Stimulated activated naive CD4-positive, alpha-beta T cell treated with Interleukin-2 at 50 U/mL for 16 hours (primary cell): Measurements from ENCODE around the gene BTBD9.

Experiments used
- DNase-seq: peaks from one replicate; lab custom pipeline; 2025; lab: John Stamatoyannopoulos, UW

The BTBD9 gene

DNA sequence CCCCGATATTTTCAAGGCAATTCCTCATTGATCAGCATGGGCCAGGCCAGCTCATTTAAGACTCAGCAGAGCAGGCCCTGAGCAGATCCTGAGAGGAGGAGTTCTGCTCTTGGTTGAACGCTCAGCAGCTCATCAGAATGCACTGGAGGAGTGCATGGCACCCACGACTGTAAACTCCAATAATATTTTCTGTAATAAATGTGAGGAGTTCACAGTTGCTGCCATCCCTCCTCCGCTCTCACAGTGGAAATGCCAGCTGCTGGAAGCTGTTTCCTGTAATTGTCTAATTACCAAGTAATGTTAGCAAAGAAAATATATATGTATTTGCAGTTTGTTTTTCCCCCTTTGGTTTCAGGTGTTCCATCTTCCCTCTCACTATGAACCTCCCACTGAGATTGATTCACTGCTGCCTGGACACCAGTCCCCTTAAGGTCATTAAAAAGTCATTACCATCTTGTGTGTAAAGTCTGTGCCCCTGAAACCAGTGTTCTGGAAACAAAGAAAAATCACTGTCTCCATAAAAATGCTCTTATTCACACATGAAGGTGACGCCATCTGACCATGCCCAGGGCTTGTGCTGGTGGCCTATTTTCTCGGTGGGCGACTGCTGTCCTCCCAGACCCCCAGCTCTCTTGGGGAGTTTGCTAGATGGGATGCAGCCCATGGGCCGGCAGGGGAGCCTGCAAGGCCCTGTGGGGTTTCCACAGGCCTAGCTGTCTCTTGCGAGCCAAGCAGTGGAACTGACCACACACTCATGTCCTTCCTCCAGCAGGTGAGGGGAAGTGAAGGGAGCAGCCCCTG is 446.0 kb downstream of the BTBD9 start:
- no peak for DNase-seq

DNA sequence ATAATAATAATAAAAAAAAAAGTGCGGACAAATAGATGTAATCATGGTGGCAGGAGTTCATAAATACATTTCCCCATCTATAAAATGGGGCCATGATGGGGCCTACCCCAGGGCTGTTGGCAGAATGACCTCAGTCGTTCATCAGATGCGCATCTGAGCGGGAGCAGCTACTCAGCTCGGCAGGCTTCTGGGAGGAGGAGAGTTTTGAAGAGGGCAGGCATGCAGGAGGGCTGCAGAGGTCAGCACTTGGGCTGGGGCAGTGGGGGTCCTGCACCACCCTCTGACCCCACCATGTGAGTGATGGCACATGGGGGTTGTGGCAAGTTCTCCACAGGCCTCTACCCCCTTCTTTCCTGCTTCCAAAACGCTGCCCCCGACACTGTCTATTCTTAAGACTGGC is 446.7 kb downstream of the BTBD9 start:
- no peak for DNase-seq

DNA sequence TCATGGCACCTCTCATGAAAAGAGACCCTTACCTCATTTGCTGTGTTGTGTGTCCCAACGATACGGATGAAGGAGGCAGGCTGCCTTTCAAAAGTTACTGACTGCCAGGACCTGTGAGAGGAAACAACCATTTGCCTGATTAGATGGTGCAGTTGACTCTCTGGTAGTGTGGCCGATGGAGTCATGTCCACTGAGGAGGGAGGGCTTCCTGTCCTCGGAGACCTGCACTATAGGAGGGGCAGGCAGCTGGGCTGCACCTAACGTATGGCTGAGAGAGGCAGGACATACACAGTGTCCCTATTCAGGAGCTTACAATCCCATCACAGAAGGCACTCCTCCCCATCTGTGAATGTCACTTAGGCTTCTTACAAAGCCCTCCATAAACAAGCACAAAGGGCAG is 447.2 kb downstream of the BTBD9 start:
- DNase-seq, result no peak

DNA sequence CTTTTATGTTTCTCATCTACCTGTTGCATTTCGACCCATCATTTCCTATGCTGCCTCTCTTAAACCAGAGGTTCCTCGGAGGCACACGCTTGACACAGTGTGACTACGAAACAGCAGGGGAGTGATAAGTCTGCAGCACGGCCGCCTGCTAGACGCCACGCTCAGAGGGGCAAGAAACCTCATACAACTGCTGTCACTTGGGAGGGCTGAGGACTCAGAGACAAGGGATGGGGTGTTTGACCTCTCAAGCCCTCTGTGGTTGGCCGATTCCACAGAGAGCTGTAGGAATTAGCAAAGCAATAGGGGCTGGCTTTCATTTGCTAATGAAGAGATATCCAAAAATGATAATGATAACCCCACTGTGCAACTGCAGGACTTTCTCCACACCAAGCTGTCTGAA is 447.7 kb downstream of the BTBD9 start:
- DNase-seq, result no peak

DNA sequence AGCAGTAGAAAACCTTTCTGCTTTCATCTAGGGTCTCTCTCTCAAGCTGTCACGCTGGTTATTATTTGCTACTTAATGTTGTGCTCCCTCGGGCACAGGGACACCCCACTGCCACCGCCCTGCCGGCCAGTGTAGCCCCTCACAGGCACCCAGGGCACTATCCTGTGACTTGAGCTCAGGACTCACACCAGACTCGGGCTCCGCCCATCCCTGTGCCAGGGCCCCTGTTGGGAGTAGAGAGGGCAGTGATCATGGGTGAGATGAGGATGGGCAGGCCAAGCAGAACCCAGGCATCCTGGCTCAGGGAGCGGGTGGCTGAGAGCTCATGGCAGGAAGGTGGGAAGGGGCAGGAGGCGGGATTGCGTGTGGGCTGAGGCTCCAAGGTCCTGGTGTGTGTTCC is 448.3 kb downstream of the BTBD9 start:
- no peak for DNase-seq

DNA sequence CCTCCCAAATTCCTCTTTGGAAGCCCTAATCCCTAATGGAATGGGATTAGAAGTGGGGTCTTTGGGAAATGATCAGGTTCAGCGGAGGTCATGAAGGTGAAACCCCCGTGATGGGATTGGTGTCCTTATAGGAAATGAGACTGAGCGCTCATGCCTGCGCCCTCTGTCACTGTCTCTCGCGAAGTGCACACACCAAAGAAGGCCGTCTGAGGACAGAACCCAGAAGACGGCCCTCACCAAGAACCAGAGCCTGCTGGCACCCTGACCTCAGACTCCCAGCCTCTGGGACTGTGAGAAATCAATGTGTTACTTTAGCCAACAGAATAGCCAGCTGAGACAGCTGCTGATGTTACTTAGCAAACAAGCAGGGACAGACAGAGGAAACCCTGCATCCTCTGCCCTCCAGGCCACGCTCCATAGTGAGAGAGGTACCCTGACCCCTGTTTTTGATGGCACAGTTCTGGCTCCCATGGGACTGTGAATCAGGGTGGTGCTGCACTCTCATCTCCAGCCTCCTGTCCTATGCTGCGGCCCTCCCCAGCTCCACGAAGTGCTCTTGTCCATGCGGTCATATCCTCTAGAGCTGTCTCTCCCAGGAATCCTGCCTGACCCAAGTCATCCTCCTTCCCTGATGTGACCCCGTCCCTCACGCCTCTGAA is 450.9 kb downstream of the BTBD9 start:
- DNase-seq, result no peak

DNA sequence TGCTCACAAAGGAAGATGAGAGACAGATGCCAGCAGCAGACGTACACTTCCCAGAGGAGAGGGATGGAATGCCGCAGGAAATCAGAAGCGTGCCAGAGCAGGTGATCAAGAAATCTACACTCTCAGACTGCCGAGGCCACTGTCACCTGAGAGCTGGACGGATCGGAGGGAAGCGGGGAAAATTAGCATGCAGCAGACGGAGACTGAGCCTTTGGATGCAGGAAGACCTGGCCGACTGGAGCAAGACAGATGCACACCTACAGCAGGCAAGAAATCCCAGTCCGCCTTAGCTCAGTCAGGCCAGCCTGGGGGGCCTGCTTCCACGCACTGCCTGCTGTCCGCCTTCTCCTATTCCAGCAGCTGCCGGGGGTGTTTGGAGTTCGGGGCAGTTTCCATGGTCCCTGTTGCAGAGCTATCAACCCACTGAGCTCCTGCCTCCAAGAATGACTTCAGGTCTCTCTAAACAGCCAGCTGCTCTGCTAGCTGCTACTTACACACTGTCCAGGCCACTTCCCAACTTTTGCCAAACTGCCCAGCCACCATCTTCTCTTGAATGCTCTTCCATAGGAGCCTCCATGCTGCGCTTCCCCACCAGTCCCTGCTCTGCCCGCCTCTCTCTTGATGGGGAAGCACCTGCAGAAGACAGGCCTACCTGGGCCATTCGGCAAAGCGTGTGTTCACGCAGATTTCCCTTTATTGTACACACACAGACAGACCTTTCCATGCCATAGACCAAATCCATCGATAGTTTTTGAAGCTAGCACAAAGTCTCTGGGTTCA is 451.7 kb downstream of the BTBD9 start:
- DNase-seq, result no peak

DNA sequence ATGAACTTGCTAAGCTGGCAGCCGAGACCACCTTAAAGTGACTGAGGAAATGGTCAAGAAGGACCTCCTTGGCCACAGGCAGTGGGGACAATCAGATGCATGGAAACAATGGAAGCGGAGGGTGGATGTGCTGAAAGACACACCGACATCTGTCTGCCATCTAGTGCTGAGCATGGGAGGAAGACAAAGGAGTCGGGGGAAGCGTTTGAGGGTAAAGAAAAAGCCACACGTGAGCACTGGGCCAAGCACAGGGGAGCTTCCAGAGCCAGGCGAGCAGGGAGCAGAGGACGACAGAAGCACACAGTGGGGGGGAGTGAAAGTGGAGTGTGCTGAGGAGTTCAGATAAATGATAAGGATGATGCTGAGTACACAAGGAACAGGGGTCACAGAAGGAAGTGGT is 452.4 kb downstream of the BTBD9 start:
- no peak for DNase-seq

DNA sequence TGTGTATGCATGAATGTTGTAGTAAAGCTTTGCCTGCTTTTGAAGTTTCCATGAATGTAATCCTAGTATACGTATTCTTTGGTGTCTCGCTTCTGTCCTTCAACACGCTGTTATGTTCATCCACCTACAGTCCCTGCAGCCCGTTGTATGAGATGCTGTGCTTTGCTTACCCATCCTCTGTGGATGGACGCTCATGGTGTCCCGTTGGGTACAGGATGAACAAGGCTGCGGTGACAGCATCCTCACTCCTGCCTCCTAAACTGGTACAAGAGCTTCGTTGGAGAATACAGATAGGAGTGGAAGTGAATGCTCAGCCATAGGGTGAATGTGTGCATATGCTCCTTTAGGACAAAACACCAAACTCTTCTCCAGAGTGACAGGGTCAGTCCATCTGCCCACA is 454.0 kb downstream of the BTBD9 start:
- DNase-seq, result no peak

DNA sequence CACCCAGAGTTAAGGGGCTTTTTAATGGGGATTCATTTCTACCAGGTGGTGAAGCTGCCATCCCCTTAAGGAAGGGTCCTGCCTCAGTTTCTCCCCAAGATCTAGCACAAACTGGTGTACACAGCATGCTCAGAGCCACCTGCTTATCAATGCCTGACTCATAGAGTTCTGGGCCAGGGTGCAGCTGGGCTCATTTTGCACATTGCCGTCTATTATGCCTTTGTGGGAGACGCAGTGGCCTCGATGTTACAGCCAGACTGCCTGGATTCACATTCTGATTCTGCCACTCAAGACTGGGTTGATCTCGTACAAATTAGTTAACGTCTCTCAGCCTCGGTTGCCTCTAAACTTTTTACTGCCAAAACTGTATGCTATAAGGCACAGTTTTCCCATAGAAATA is 454.5 kb downstream of the BTBD9 start:
- DNase-seq, result no peak

DNA sequence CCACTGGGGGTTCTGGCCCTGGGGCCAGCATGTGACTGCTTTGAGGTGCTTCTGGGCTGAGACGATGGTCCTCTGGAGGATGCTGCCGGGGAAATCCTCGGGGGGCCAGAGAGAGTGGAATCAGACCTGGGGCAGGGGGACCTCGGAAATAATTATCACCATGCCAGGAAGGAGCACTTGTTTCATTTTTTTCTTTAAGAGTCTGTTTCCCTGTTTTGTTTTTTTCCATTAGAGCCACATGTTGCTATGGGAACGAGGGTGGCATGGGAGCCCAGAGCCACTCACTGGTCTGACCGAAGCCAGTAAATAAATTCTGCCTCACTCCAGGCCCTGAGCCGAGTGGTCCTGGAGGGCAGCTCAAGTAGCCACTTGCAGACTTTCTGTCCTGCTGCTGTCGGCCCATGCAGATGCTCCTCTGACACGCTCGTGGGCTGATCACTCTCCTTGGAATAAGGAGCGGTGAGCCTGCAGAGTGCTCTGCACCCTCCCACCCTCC is 455.1 kb downstream of the BTBD9 start:
- DNase-seq, result no peak

DNA sequence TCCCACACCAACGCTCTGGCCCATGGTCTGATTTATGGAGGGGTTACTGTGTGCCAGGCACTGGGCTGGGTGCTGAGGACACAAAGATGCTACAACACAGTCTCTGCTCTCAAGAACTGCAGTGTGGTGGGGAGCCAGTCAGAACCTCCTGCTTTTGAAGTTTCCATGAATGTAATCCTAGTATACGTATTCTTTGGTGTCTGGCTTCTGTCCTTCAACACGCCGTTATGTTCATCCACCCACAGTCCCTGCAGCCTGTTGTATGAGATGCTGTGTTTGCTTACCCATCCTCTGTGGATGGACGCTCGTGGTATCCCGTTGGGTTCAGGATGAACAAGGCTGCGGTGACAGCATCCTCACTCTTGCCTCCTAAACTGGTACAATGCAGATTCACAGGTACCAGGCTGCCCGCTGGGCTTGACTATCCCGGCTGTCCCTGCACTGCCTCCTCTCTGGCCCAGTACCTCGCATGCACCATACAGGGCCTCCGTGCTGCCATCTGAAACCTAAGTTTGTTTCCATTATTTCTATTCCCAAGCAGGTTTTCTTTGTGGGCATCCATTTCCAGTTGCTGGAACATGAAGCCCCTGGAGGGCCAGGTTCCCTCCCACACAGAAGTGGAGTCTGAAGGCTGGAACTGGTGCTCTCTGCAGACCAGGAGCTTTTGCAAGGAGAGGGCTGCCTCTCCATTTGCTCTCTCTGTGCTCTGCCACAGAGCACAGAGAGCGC is 455.7 kb downstream of the BTBD9 start:
- DNase-seq, result no peak

DNA sequence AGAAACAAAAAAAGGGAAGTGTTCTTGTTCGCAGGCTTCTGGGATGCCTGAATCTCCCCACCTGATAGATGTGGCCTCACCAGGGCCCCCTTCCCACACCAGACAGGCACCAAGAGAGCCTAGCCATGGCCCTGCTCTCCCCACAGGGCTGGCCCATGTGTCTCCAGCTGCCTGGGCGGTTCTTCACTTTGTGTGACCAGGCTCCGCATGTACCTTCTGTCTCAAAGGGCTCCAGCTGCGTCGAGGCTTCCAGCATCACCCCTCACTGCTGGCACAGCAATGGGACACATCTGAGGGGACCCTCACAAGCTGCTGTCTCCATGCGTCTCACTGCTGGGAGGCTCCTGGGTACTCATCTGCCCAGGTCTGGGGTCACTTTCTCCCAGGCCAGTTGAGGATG is 457.3 kb downstream of the BTBD9 start:
- no peak for DNase-seq

DNA sequence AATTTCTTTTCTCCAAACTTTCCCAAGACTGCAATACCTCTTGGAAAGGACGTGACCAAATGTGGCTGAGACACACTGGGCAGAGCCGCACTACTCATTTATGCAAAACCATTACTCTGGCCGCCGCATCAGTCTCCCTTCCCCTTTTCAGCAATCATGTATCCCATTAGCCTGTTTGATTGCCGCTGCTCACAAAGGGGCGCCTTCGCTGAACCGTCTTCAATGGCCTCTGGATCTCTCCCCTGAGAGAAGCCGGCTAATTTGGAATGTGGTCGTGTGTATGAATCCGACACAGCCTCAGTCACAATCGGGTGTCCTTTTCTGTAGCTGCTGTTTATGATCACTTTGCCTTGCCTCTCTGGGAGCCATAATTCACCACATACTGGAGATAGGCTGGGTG is 459.1 kb downstream of the BTBD9 start:
- no peak for DNase-seq

DNA sequence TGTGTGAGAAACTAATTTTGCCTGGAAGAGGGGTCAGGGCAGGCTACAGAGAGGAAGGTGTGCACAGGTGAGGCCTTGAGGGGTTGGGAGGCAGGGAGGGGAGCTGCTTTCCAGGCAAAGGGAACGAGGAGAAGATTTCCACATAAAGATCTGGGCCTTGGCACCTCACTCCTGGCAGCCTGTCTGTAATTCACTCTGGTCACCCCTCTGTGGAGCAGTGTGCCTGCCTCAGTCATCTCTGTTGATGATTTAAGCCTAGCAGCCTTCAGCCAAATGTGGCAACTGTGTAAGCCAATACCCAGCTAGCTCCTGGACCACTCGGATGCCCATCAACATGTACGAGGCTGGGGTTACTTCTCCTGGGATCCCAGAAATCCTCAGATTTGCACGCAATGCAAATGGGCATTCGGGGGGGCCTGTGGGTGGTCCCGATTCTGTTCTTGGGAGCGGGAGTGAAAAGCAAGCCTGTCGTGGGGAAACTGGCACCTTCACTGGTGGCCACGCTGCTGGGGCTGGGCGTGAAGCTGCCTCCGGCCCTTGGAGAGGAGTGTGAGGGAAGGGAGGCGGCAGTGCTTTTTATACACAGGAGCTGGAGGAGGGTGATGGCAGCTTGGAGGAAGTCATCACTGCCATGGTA is 459.8 kb downstream of the BTBD9 start:
- no peak for DNase-seq

DNA sequence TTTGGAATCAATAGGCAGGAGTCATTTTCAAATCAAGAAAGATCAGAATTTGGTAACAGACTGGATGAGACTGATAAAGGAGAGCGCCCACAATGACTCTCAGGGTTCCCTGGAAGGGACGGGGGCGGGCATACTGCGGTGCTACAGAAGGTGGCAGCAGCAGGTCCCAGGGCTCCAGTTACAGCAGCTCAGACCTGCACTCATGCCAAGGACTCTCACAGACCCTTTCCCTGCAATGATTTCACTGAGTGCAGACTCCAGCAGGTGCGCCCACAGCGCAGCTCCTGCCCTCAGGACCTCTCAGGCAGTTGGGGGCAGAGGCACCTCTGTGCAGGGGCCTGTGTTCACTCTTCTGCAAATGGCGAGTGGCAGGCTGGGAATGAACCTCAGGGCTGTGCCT is 460.4 kb downstream of the BTBD9 start:
- no peak for DNase-seq

DNA sequence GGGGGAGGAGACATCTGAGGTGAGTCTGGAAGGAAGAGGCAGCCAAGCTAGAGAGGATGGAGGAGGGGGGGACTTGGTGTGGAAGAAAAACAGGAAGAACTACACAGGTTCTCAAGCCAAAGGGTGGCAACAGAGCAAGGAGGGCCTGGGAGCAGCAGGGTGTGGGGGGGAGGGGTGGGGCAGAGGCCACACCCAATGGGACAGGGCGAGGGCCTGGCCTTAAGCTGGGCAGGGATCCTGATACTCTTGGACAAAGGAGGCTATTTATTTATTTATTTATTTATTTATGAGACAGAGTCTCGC is 461.2 kb downstream of the BTBD9 start:
- no peak for DNase-seq

DNA sequence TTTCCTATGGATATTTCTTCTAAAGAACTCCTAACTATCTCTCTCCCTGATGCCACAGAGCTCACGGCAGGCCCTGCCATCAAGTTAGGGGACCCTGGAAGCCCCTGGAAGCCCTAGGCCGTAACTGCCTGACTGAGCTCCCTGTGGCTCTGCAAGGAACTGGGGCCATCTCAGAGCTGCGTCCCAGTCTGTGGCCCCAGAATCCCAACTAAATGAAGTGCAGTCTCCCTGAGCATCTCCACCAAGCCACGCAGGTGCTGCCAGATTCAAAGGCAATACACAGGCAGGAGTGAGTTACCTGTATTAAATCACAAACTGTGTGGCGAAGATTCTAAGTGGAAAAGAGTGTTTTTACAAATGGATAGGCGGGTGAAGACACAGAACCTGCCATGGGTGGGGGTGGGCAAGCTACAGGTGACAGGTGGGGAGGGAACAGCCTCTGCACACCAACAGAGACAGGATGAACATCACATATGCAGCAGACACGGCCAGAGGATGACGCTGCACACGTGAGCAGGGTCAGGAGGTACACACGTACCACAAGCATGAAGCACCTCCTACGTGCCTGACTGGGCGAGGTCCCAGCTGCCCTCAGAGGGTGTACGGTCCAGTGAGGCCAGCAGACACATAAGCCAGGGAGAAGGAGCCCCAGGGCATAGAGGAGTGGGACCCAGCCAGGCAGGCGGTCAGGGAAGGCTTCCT is 461.7 kb downstream of the BTBD9 start:
- no peak for DNase-seq

DNA sequence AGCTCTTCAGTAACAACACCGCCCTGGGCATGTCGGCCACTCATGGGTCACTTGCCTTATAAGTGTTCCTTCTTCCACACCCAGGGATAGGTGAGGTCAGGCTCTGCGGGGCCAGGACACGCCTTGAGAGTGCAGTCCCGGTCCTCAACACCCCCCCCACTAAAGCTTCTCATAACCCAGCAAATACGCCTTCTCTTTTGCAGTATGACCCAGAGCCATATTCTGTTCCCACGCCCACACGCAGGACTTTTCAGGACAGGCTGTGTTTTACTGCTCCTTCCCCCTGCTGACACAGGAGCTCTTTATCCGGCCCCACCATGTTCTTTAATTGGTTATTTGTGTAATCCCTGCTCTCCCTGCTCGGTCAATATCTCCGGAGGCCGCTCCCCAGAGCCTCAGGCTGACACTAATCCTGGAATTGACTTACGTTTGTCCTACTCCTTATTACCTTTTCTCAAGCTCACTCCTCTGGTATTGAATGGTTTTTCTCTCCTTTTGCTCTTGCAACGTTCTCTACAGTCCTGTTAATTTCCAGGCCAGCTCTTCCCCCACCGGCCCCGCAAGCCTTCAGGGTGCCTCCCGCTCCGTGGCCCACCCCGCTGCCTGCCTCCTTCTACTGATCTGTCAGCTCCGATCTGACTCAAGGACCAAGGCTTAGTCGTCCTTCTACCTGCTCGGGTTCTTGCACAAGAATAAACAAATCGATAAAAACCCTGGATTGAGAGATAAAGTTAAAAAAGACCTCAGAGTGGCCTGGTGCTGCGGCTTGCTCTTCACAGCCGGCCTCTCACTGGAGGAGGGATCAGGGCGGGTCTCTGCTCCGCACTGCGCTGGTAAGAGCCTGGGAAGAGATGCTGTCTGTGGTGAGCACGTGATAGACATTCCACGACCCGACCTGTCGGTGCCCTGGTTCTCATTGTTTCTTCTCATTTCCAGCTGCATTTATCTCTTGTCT is 462.7 kb downstream of the BTBD9 start:
- no peak for DNase-seq

DNA sequence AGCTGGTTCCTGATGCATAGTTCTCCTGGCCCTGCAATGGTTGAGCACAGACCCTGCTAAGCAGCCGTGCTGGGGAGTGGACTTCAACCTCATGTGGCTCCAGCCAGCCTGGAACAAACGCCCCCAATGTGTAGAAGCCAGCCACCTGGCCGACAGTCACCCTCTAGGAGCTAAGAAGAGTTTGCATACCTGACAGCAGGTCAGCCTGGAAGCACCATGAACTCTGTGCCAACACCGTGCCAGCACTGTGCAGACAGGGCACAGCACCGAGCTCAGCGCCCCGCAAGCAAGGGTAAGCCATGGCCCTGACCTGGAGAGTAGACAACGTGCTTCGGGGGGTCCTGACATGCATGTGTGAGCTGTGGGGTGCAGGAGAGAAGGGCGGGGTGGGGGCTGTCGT is 463.9 kb downstream of the BTBD9 start:
- no peak for DNase-seq
